ENCODE results near the gene ARHGEF6.

ARHGEF6 gene

DNA sequence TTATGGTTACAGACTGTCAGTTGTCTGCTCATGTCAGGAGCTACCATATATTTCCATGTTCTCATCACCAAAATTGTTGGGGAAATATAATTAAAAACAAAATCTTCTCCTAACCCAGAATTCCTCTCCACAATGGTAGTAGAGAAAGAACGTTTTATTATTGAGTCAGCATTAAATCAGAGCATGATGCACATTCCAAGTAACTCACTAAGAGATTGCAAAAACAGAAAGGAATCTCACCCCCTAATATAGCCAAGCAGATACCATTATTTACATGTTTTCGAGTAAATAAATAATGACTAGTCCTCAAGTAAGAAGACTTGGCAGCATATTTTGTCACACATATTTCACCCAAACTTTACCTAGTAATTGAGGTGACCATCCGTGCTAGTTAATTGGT lies 36.2 kb upstream of the ARHGEF6 start:
- no peaks in the 10 kb centered on the region for H3K27me3 ChIP-seq (ENCODE audit: insufficient read depth, low read length, poor library complexity, severe bottlenecking)
- H4K20me1 ChIP-seq (ENCODE audit: insufficient read depth, low read length, poor library complexity, severe bottlenecking) = no peaks in the 10 kb centered on the region
- no peaks in the 10 kb centered on the region for H3K9me3 ChIP-seq (ENCODE audit: insufficient read depth, low read depth, low read length)
- no peaks in the 10 kb centered on the region for H3F3A ChIP-seq (ENCODE audit: low read depth)
- no peak overlapping the region for H3K4me3 ChIP-seq (ENCODE audit: low read length, poor library complexity, severe bottlenecking)
- H3K79me2 ChIP-seq (ENCODE audit: insufficient read depth, low read length) = no peaks in the 10 kb centered on the region
- H2AFZ ChIP-seq (ENCODE audit: low read length) = no peak overlapping the region
- H3K4me1 ChIP-seq (ENCODE audit: insufficient read depth, low read length, poor library complexity, severe bottlenecking) = peaks cover 17% of the 10 kb centered on the region
- no peak for TF ChIP-seq EZH2phosphoT487 (IDR thresholded peaks at IDR 0.05; ENCODE audit: borderline replicate concordance)
- TF ChIP-seq, protein P1, sequence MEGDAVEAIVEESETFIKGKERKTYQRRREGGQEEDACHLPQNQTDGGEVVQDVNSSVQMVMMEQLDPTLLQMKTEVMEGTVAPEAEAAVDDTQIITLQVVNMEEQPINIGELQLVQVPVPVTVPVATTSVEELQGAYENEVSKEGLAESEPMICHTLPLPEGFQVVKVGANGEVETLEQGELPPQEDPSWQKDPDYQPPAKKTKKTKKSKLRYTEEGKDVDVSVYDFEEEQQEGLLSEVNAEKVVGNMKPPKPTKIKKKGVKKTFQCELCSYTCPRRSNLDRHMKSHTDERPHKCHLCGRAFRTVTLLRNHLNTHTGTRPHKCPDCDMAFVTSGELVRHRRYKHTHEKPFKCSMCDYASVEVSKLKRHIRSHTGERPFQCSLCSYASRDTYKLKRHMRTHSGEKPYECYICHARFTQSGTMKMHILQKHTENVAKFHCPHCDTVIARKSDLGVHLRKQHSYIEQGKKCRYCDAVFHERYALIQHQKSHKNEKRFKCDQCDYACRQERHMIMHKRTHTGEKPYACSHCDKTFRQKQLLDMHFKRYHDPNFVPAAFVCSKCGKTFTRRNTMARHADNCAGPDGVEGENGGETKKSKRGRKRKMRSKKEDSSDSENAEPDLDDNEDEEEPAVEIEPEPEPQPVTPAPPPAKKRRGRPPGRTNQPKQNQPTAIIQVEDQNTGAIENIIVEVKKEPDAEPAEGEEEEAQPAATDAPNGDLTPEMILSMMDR (conservative IDR thresholded peaks at IDR 0.05; ENCODE audit: low read length) = no peak
- no peak overlapping the region for H3K9ac ChIP-seq (ENCODE audit: low read depth, low read length, poor library complexity, severe bottlenecking)
- no peak overlapping the region for H3K4me2 ChIP-seq (ENCODE audit: low read depth, low read length, poor library complexity, severe bottlenecking)
- no peaks in the 10 kb centered on the region for H3K36me3 ChIP-seq (ENCODE audit: insufficient read depth, low read length)
- no peaks in the 10 kb centered on the region for H3K9me2 ChIP-seq (replicated peaks; ENCODE audit: low read depth, low read length)

DNA sequence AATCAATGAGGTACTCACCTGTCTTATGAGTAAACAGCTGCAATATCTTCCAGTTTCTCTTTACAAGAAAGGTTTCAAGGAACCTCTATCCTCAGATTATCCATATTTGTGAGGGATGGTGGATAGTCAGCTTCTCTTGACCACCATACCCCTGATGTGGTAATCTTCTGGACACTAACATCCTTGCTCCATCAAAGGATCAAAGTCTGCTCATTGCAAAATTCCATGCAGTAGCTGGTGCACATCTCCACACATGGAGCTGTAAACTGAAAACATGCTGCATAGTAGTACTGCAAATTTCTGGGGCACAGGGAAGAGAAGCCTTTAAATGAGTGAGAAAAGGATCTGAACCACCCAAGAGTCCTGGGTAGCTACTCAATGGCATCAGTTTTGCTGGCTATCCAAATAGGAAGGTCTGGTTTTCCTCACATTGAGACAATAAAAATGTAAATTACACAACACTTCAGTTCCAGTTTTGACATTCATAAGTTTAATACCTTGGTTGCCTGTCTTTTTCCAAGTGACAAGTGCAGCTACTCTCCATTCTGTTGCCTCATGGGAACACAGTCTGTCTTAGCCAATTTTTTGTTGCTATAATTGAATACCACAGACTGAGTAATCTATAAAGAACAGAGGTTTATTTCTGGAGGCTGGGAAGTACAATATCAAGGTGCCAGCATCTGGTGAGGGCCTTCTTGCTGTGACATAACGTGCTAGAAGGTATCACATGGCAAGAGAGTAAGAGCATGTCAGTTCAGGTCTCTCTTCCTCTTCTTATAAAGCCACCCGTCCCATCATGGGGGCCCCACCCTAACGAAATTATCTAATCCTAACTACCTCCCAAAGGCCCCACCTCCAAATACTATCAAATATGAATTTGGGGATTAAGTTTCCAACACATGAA lies 34.4 kb upstream of the ARHGEF6 start:
- no peaks in the 10 kb centered on the region for H4K20me1 ChIP-seq (ENCODE audit: insufficient read depth, low read length, poor library complexity, severe bottlenecking)
- H3K27me3 ChIP-seq (ENCODE audit: insufficient read depth, low read length, poor library complexity, severe bottlenecking) = no peaks in the 10 kb centered on the region
- H3K36me3 ChIP-seq (ENCODE audit: insufficient read depth, low read length) = no peaks in the 10 kb centered on the region
- no peak overlapping the region for H3K4me3 ChIP-seq (ENCODE audit: low read length, poor library complexity, severe bottlenecking)
- H3K4me1 ChIP-seq (ENCODE audit: insufficient read depth, low read length, poor library complexity, severe bottlenecking) = peaks cover 27% of the 10 kb centered on the region
- no peak overlapping the region for H3K9ac ChIP-seq (ENCODE audit: low read depth, low read length, poor library complexity, severe bottlenecking)
- TF ChIP-seq, protein P1 (conservative IDR thresholded peaks at IDR 0.05; ENCODE audit: low read length) = no peak
- no peak for TF ChIP-seq EZH2phosphoT487 (IDR thresholded peaks at IDR 0.05; ENCODE audit: borderline replicate concordance)
- no peaks in the 10 kb centered on the region for H3K79me2 ChIP-seq (ENCODE audit: insufficient read depth, low read length)
- no peak overlapping the region for H2AFZ ChIP-seq (ENCODE audit: low read length)
- no peak overlapping the region for H3K4me2 ChIP-seq (ENCODE audit: low read depth, low read length, poor library complexity, severe bottlenecking)
- no peaks in the 10 kb centered on the region for H3K9me3 ChIP-seq (ENCODE audit: insufficient read depth, low read depth, low read length)
- no peaks in the 10 kb centered on the region for H3F3A ChIP-seq (ENCODE audit: low read depth)
- H3K9me2 ChIP-seq (replicated peaks; ENCODE audit: low read depth, low read length) = no peaks in the 10 kb centered on the region

DNA sequence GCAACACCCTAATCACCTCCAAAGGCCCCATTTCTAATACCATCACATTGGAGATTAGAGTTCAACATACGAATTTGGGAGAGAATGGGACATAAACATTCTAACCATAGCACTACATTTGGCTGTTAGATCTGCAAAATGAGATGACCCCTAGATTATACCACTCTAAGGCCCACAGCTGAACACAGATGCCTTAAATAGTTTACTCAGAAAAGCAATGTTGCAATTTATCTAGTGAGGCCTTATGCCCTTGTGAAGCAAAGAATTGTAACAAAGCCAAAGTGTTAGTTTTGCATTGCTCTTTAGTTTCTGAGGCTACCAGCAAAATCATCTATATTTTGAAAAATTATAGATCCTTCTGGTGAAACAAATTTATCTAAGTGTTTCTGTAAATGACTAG lies 31.6 kb upstream of the ARHGEF6 start:
- Histone ChIP-seq H4K20me1 (ENCODE audit: insufficient read depth, low read length, poor library complexity, severe bottlenecking) (no peaks in the 10 kb centered on the region), H3K79me2 (ENCODE audit: insufficient read depth, low read length) (no peaks in the 10 kb centered on the region), H3K27me3 (ENCODE audit: insufficient read depth, low read length, poor library complexity, severe bottlenecking) (no peaks in the 10 kb centered on the region), H3K4me3 (ENCODE audit: low read length, poor library complexity, severe bottlenecking) (no peak overlapping the region), H3K4me1 (ENCODE audit: insufficient read depth, low read length, poor library complexity, severe bottlenecking) (peaks cover 44% of the 10 kb centered on the region), H3K4me2 (ENCODE audit: low read depth, low read length, poor library complexity, severe bottlenecking) (no peak overlapping the region), H2AFZ (ENCODE audit: low read length) (no peak overlapping the region), H3F3A (ENCODE audit: low read depth) (no peaks in the 10 kb centered on the region), H3K9me2 (replicated peaks; ENCODE audit: low read depth, low read length) (no peaks in the 10 kb centered on the region), H3K9ac (ENCODE audit: low read depth, low read length, poor library complexity, severe bottlenecking) (no peak overlapping the region), H3K9me3 (ENCODE audit: insufficient read depth, low read depth, low read length) (no peaks in the 10 kb centered on the region), H3K36me3 (ENCODE audit: insufficient read depth, low read length) (no peaks in the 10 kb centered on the region)
- no peak for TF ChIP-seq EZH2phosphoT487 (IDR thresholded peaks at IDR 0.05; ENCODE audit: borderline replicate concordance)
- TF ChIP-seq, protein P1 (conservative IDR thresholded peaks at IDR 0.05; ENCODE audit: low read length) = no peak

Data from Loucy (cell line).